KOPT-K1 (cell line): ENCODE measurements around the gene AUTS2.

Experiments used
- H3K27ac ChIP-seq: fragments of 200-600 bp; sonication (generic); 2 replicates; pipeline ENCODE4 v1.5.1; 2016; ENCODE audit warnings: antibody characterized with exemption, mild to moderate bottlenecking, low read depth, low read length; ENCODE audit not compliant: poor library complexity, severe bottlenecking
- H3K36me3 ChIP-seq: fragments of 200-600 bp; sonication (generic); 2 replicates; pipeline ENCODE4 v1.5.1; 2017; ENCODE audit warnings: antibody characterized with exemption, mild to moderate bottlenecking, low read length, moderate library complexity; ENCODE audit not compliant: insufficient read depth
- H3K9me3 ChIP-seq: fragments of 200-600 bp; sonication (generic); 2 replicates; pipeline ENCODE4 v1.5.1; 2017; ENCODE audit warnings: antibody characterized with exemption, low read length, mild to moderate bottlenecking; ENCODE audit not compliant: insufficient read depth, poor library complexity, severe bottlenecking

AUTS2 gene

GRCh38 chr7:70208236-70209063 is 610.2 kb downstream of the AUTS2 start:
- Histone ChIP-seq H3K9me3 (no peaks in the 10 kb centered on the region), H3K36me3 (no peaks in the 10 kb centered on the region), H3K27ac (no peak overlapping the region)

- Histone ChIP-seq H3K9me3 (no peaks in the 10 kb centered on the region), H3K27ac (no peak overlapping the region), H3K36me3 (no peaks in the 10 kb centered on the region)
These were observed 612.1 kb downstream of the AUTS2 start for GRCh38 chr7:70210200-70210935.

- H3K36me3 ChIP-seq, result no peaks in the 10 kb centered on the region
- no peak overlapping the region for H3K27ac ChIP-seq
- no peaks in the 10 kb centered on the region for H3K9me3 ChIP-seq
These were observed 612.6 kb downstream of the AUTS2 start for GRCh38 chr7:70210936-70211310.

- no peaks in the 10 kb centered on the region for H3K9me3 ChIP-seq
- no peak overlapping the region for H3K27ac ChIP-seq
- no peaks in the 10 kb centered on the region for H3K36me3 ChIP-seq
These were observed 614.0 kb downstream of the AUTS2 start for GRCh38 chr7:70212281-70212680.

GRCh38 chr7:70214071-70214470 is 615.8 kb downstream of the AUTS2 start:
- H3K27ac ChIP-seq, result no peak overlapping the region
- H3K9me3 ChIP-seq, result no peaks in the 10 kb centered on the region
- H3K36me3 ChIP-seq, result no peaks in the 10 kb centered on the region

GRCh38 chr7:70215491-70215890 is 617.2 kb downstream of the AUTS2 start:
- no peaks in the 10 kb centered on the region for H3K36me3 ChIP-seq
- no peak overlapping the region for H3K27ac ChIP-seq
- no peaks in the 10 kb centered on the region for H3K9me3 ChIP-seq

- H3K36me3 ChIP-seq, result no peaks in the 10 kb centered on the region
- H3K27ac ChIP-seq, result no peak overlapping the region
- H3K9me3 ChIP-seq, result no peaks in the 10 kb centered on the region
These were observed 619.3 kb downstream of the AUTS2 start for GRCh38 chr7:70217571-70217970.

- H3K9me3 ChIP-seq, result no peaks in the 10 kb centered on the region
- no peaks in the 10 kb centered on the region for H3K36me3 ChIP-seq
- H3K27ac ChIP-seq, result no peak overlapping the region
These were observed 619.7 kb downstream of the AUTS2 start for GRCh38 chr7:70218006-70218405.

GRCh38 chr7:70219061-70219460 is 620.8 kb downstream of the AUTS2 start:
- Histone ChIP-seq H3K36me3 (no peaks in the 10 kb centered on the region), H3K27ac (no peak overlapping the region), H3K9me3 (no peaks in the 10 kb centered on the region)

- Histone ChIP-seq H3K27ac (no peak overlapping the region), H3K36me3 (no peaks in the 10 kb centered on the region), H3K9me3 (peaks cover 9% of the 10 kb centered on the region)
These were observed 631.0 kb downstream of the AUTS2 start for GRCh38 chr7:70229242-70229641.

- H3K36me3 ChIP-seq, result no peaks in the 10 kb centered on the region
- H3K9me3 ChIP-seq, result peaks cover 9% of the 10 kb centered on the region
- no peak overlapping the region for H3K27ac ChIP-seq
These were observed 632.5 kb downstream of the AUTS2 start for GRCh38 chr7:70230761-70231160.

- Histone ChIP-seq H3K9me3 (peaks cover 9% of the 10 kb centered on the region), H3K36me3 (no peaks in the 10 kb centered on the region), H3K27ac (no peak overlapping the region)
These were observed 635.5 kb downstream of the AUTS2 start for GRCh38 chr7:70233776-70234175.

GRCh38 chr7:70237256-70237655 is 639.0 kb downstream of the AUTS2 start:
- no peaks in the 10 kb centered on the region for H3K36me3 ChIP-seq
- H3K27ac ChIP-seq, result no peak overlapping the region
- no peaks in the 10 kb centered on the region for H3K9me3 ChIP-seq

- no peaks in the 10 kb centered on the region for H3K9me3 ChIP-seq
- H3K27ac ChIP-seq, result no peak overlapping the region
- no peaks in the 10 kb centered on the region for H3K36me3 ChIP-seq
These were observed 639.7 kb downstream of the AUTS2 start for GRCh38 chr7:70237831-70238575.

- Histone ChIP-seq H3K36me3 (no peaks in the 10 kb centered on the region), H3K27ac (no peak overlapping the region), H3K9me3 (no peaks in the 10 kb centered on the region)
These were observed 641.6 kb downstream of the AUTS2 start for GRCh38 chr7:70239918-70240317.
